HG02852 (cell line): ENCODE measurements around the gene SLC49A3.
A peak's percentile ranks its signal among the peaks of the same experiment; 100 is the strongest.
"Not testable (repeated sequence)": the region's sequence is repeated elsewhere in the genome, so short reads cannot be mapped to it uniquely, and the experiment has no call there.

Experiments
- ATAC-seq: cut with Tn5 transposase; IDR thresholded peaks from one replicate; pipeline ENCODE4 v1.9.1; 2021; ENCODE audit warnings: mild to moderate bottlenecking, moderate library complexity; ENCODE audit not compliant: unreplicated experiment

SLC49A3 gene

GRCh38 chr4:681736-682451, 7.1 kb downstream of the SLC49A3 start:
- ATAC-seq, result no peak

DNA sequence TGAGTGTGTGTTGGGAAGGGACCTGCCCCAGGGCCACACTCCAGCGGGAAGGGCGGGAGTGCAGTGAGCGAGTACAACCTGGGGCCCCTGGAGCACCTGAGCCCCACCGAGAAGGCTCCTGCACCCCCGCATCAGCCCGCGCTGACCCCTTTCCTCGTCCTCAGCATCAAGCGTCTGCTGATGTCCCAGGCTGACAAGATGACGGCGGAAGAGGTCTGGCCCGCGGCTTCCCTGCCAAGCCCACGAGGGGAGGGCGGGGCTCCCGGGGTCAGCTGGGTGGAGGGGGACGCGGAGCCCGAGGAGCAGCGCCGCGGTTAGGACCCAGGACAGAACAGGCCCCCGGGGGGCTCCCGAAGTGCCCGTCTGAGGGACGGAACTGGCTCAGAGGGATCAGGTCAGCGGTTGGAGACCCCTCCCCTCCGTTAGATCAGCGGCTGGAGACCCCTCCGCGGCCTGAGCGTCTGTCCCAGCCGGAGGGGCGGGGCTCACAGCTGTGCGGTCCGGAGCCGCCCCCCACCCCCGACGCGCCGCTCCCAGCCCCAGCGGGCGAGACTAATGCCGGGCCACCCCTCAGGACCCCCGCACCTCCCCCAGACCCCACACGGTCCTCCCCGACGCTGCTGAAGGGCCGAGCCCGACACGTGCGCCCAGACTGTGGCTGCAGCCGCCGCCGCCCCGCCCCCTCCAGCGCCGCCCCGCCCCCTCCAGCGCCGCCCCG, 7.9 kb downstream of the SLC49A3 start:
- peak; percentile 33 for ATAC-seq

DNA sequence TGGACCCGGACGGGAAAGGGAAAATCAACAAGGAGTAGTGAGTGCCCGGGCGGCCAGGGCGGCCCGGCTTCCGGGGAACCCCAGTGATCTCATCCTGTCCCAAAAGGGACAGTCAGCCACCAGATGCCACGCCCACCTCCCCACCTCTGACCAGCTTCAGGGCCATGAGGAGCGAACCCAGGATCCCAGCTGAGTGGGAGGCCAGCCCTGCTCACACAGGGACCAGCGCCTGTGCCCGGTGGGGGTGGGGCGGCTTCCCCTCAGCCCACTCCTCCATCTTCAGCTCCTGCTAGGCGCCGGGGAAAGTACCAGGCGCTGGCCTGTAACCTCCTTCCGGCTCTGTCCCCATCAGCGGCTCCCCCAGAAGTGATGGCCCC, 8.4 kb downstream of the SLC49A3 start:
- peak; percentile 14 for ATAC-seq

- ATAC-seq, result no peak
These were observed 8.9 kb downstream of the SLC49A3 start for GRCh38 chr4:680091-680490.

DNA sequence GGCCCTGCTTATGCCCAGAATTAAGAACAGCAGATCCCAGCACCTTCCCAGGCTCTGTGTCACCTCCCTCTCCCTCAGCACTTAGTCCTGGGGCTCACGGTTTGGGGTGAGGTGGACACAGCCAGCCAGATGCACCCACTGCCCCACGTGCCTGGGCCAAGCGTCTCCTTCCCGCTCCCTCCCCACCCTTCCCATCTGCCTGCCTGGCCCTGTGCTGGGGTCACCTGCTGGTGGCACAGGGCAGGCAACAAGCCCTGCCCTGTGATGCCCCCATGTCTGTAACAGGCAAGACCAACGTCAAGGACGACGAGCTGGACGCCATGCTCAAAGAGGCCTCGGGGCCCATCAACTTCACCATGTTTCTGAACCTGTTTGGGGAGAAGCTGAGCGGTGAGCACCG, 9.3 kb downstream of the SLC49A3 start:
- ATAC-seq, result no peak

- ATAC-seq, result no peak
These were observed 9.9 kb downstream of the SLC49A3 start for GRCh38 chr4:679104-679481.

DNA sequence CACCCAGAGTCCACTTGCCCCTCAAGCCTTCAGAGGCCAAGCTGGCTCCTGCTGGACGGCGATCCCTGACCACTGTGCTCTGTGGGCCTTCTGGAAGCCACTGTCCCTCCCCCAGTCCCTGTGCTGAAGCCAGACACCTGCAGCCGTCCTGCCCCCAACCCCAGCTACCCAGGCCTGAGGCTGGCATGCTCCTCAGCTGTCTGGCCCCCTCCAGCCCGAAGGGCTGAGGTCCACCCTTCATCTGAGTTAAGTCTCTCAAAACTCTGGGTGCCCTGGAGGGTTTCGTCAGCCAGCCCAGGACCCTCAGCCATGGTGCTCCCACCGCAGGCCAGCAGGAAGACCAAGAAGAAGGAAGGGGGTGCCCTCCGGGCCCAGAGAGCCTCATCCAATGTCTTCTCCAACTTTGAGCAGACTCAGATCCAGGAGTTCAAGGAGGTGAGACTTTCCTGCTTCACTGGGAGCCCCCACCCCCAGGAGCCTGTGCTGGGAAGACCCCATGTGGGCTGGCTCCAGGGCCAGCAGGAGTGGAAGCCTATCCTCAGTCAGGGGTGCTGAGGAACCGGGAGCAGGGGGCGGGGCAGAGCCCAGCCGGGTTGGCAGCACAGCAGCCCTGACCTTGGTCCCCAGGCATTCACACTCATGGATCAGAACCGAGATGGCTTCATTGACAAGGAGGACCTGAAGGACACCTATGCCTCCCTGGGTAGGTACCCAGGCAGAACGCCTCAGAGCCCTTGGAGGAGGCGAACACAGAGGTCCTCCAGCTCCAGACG, 10.4 kb downstream of the SLC49A3 start:
- ATAC-seq, result no peak

DNA sequence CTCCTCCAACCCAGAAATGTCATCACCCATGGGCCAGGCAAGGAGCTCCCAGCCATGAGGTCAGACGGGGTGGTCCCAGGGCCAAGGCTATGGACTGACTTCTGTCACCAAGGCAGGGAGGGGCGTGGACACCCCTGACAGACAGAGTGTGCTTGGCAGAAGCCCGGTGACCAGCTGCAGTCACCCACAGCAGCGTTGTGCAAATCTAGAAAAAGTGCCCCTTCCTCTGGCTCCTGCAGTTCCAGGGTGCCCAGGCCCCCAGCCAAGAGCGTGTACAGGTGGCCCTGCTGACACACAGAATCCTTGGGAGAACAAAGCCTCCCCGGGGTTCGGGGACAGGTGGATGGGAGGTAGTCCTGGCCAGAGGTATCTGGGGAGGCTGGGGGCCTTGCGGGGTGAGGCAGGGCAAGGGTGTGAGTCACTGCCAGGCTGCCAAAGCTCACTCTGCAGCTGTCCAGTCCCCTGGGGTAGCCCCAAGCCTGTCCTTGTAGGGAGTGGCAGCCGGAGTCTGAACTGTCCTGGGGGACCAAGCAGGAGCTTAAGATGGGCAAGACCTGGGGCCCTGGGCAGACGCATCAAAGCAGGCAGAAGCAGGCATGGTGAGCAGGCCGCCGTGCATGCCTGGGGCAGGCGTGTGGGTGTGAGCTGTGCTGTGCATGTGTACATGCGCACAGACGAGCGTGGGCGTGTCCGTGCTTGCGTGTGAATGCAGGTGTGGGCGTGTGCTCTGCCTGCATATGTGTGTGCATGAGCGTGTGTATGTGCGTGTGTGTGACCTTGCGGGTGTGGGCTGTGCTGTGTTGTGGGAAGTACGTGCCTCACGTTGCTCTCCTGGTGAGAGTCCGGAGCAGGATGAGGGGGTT, 11.3 kb downstream of the SLC49A3 start:
- ATAC-seq, result no peak

GRCh38 chr4:676871-677235, 12.1 kb downstream of the SLC49A3 start:
- no peak for ATAC-seq

DNA sequence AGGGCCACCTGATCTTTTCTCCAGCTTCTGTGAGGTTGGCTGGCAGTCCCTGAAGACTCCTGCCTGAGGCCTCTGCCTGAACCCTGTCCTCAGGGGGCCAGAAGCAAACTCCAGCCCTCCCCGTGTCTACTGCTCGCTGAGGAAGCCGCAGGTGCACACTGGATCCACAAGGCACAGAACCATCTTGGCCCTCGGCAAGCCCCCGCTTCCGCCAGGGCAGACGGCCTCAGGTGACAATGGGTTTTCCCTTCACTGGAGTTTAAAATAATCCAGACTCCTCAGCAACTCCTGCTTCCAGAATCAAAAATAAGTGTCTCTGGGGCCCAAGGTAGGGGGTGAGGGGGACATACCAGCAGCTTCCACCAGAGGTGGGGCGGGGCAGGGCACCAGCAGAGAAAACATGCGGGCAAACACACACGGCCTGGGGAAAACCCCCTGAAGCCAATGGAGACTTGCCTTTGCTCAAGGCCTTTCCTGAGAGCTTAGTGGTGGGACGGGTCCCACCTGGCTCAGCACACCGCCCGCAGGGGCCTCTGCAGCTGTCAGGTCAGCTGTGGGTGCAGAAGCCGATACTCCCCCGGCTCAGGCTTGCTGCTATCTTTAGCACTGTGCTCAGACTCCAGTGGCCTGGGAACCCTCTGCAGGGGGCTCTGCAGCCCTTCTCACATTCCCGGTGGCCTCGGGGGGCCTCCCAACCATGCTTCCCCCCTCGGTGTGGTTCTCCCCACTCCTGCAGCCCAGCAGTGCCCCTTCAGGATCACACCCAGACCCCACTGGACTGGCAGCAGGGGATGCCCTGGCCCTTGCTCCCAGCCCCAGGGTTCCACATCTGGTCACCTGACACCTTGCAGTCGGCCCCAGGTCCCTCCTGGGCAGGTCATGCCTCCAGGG, 12.7 kb downstream of the SLC49A3 start:
- ATAC-seq, result no peak

- peak; percentile 2 for ATAC-seq
These were observed 13.7 kb downstream of the SLC49A3 start for GRCh38 chr4:675036-675882.

DNA sequence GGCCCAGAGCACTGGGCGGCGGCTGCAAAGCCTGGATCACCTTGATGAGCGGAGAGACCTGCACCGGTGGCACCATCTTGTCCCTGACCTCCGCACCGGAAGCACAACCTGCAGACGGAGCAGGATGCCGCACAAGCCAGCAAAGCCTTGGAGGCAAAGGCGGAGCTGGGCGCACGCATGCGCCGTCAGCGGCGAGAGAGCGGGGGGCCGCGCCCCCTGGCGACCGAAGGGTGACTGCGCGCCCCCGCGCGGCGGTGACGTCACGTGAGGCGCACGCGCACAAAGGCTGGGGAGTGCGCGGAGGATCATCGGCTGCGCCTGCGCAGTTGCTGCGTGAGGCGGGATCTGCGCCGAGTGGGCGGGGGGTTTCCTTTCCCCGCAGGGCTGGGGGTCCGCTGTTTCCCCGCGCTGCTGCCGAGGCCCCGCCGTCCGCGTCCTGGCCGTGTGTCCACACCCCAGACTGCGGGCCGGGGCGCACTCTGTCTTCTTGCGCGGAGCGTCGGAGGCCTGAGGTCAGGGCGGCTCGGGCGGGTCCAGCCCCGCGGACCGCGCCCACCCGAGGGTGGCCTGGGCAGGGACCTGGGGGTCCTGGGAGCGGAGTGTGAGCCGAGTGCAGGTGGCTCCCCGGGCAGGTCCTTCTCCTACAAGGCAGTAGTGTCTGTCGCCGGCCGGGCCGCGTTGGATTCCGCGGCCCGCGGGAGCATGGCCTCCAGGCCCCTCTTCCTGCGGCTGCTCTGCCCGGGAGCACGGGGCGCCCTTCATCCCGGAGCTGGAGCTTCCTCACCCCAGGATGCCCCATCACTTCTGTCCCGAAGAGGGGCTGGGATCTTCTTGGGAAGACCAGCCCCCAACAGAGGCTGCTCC, 14.5 kb downstream of the SLC49A3 start, which contains the start of the genes ATP5ME and MYL5:
Gene ATP5ME (minus strand): TSS at position 105 of the 864 bp plus-strand sequence. CDS start 29 bp downstream, at position 76.
Gene MYL5 (plus strand): TSS at position 371 of the 864 bp plus-strand sequence. CDS start 3,485 bp downstream, outside the sequence.
- ATAC-seq, result peak; percentile 81

DNA sequence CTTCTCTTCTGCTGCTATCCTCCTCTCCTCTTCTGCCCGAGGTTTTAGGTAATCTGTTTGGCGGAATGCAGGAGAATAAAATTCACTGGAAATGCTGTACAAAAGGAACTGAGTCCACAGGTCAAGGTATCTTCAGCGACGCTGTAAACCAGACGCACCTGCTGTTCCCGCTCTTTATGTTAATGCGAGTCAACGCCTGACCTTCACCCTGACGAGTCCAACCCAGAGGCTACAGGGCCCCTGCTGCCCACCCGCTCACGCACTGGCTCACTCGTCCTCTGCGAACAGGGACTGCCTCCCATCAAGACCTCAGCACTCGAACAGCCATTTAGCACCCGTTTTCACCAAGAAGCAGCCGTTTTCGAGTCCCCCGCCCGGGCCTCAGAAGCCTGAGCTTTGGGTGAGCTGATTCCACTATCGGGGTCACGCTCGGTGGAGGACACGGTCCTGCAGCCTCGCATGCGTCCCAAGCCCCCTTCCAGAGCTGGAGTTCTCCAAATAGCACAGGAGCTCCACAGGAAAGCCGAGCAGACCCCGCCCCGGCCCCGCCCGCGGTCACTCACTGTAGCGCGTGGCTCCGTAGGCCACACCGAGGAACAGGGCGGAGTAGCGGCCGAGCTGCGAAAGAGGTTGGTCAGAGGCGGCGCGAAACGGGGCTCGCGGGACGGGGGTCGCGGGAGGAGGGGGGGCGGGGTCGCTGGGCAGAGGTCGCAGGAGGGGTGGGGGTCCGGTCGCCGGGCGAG, 15.4 kb downstream of the SLC49A3 start:
- no peak for ATAC-seq

- no peak for ATAC-seq
These were observed 17.2 kb downstream of the SLC49A3 start for GRCh38 chr4:671769-672168.

GRCh38 chr4:669806-670559, 19.0 kb downstream of the SLC49A3 start:
- not testable (repeated sequence) for ATAC-seq

GRCh38 chr4:668219-668618, 20.7 kb downstream of the SLC49A3 start:
- ATAC-seq, result not testable (repeated sequence)
